GM12801 (cell line): ENCODE measurements around the gene TMEM121.

Experiments used
- TF ChIP-seq, protein P1 (sequence below): IDR thresholded peaks from one replicate; pipeline ENCODE4 v1.5.1; 2011; ENCODE audit warnings: control low read depth; ENCODE audit not compliant: insufficient read length; ENCODE audit errors: extremely low read depth

Gene TMEM121

DNA sequence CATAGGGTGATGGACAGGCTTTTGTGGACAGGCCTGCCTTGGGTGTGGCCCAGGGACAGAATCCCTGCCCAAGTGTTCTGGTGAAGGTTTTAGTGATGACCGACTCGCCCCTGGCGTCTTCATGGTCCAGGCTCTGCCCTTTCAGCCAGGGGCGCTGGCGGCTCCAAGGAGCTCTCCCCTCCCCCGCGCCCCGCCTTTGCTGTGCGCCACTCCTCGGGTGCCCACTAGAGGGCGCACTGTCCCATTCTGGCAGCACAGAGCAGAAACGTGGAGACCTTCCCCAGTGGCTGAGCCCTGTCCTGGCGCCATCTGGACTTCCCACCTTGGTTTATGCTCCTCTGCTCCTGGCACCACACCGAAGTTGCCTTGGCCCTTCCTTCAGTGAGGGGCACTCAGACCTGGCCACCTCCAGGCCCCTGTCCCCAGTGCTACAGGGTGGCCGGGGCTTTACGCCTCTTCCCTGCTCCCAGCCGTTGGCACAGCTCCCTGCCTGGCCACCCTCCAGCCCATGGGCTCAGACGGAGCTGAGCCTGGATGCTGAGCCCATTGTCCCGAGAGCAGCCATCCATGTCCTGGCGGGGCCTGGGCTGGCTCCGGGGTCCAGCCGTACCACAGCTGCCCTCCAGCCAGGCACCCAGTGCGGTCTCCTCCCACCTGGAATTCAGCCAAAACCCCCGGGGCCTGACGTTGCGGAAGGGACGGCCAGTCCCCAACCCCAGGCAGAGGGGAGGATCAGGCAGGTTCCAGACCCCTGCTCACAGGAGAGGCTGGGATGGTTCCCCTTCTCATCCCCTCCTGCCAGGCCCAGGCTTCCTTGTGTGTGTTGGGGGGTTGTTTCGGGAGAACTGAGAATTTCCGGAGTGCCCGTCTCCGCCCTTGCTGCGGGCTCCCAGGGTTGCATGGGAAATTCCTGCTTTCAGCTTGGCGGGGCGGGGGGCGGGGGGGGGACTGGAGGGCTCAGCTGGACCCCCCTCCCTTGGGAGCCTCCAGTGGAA, 45.3 kb upstream of the TMEM121 start:
- TF ChIP-seq, protein P1, sequence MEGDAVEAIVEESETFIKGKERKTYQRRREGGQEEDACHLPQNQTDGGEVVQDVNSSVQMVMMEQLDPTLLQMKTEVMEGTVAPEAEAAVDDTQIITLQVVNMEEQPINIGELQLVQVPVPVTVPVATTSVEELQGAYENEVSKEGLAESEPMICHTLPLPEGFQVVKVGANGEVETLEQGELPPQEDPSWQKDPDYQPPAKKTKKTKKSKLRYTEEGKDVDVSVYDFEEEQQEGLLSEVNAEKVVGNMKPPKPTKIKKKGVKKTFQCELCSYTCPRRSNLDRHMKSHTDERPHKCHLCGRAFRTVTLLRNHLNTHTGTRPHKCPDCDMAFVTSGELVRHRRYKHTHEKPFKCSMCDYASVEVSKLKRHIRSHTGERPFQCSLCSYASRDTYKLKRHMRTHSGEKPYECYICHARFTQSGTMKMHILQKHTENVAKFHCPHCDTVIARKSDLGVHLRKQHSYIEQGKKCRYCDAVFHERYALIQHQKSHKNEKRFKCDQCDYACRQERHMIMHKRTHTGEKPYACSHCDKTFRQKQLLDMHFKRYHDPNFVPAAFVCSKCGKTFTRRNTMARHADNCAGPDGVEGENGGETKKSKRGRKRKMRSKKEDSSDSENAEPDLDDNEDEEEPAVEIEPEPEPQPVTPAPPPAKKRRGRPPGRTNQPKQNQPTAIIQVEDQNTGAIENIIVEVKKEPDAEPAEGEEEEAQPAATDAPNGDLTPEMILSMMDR: peak; percentile 48

GRCh38 chr14:105481886-105482457, 44.4 kb upstream of the TMEM121 start:
- TF ChIP-seq, protein P1: no peak

- TF ChIP-seq, protein P1: no peak
Measured at GRCh38 chr14:105482486-105483110, 43.8 kb upstream of the TMEM121 start.

DNA sequence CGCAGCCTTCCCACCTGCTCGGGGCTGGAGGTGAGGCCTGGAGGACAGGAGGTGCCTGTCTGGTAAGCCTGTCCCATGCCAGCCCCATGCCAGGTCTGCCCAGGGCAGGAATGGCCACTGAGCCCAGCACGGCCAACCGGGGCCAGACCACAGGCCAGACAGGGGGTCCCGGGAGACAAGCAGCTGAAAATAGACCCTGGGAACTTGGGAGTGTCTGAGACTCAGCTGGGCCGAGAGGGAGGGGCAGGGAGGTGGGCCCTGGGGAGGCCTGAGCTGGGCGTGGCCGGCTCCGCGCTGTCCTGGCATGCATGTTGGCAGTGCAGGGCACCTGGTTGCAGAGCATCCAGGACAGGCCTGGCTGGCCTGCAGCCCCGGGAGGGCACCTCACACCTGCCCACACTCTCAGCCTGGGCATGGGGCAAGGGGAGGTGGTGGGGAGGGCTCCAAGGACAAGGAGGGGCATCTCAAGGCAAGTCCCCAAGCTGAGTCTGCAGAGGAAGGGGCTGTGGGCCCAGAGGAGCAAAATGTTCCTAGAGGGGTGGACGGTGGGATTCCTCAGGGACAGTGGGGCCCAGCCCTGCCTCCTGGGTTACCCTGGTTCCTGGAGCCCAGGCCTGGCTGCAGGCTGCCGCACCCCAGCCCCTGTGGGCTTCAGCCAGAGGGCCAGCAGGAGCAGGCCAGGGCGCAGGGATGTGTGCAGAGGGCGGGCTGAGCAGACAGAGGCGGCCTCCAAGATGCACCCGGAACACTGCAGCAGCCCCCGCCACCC, 42.9 kb upstream of the TMEM121 start:
- TF ChIP-seq, protein P1: no peak

DNA sequence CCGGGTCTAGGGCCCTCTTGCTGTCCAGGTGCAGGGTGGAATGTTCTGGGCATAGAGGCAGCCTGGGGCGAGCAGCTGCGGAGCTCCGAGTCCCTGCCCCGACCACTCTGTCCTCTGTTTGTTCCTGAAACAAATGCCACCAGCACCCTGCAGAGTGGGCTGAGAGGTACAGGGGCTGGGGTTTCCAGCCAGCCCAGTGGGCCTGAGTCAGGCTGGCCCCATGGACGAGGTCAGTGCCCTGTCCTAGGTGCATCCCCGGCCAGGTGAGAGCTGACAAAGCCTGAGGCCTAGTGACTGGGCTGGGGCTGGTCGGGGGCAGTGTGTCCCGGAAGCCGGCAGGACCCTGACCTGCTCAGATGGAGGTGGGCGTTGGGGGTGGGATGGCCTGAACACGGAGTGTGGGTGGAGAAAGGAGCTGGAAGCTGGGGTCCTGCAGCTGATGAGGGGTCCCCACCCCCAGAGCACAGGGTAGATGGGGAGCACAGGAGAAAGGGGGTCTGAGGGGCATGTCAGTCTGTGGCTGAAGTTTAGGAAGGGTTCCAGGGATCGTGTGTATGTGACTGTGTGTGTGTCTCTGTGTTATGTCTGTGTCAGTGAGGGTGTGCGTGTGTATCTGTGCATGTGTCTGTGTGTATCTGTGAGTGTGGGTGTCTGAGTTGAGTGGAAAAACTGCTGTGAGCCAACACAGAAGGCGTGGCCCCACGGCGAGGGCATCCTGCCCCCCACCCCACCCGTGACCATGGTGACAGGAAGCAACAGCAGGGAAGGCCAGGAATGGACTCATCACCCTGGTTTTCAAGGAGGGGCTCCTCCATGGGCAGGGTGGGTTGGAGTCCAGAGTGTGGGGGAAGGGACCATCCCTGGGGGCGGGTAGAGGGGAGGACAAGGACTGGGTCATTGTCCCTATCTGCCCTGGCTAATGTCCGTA, 42.0 kb upstream of the TMEM121 start:
- TF ChIP-seq, protein P1: no peak

- TF ChIP-seq, protein P1: no peak
Measured at GRCh38 chr14:105484997-105485393, 41.4 kb upstream of the TMEM121 start.
